IMR-90 (cell line): ENCODE data around the gene NEGR1. TPM values are rescaled to one million over a fixed set of nuclear protein-coding genes. Genes with fewer than 3 reads are reported as not detected.

Source experiments
- ATAC-seq: fragments of 200-7000 bp; cut with Tn5 transposase; 2 replicates; pipeline ENCODE4 v1.9.1; 2020; ENCODE audit warnings: low read depth, mild to moderate bottlenecking, moderate library complexity
- BruUV-seq: library from RNA; stranded (reverse); fragments of 400-500 nt; replicated peaks from 2 replicates; lab custom pipeline; 2021; lab: Mats Ljungman, UMichigan
- CTCF ChIA-PET: fragments of 300-600 bp; formaldehyde crosslinking; extraction: SDS; loops from one replicate; lab custom pipeline; 2021; ENCODE audit warnings: antibody characterized with exemption; lab: Yijun Ruan, JAX
- POLR2A ChIA-PET: fragments of 300-600 bp; sonication (Branson Sonifier 250); formaldehyde crosslinking; loops from one replicate; lab custom pipeline; 2022; ENCODE audit warnings: antibody characterized with exemption; ENCODE audit not compliant: unreplicated experiment; lab: Charles Lee
- DNase-seq: peaks from one replicate; pipeline ENCODE4 v3.0.0; 2013
- H2AFZ ChIP-seq: replicated peaks from 2 replicates; pipeline ENCODE3; 2013; ENCODE audit warnings: low read length, mild to moderate bottlenecking; ENCODE audit not compliant: poor library complexity
- H2AK5ac ChIP-seq: 2 replicates; pipeline ENCODE4 v1.6.1; 2013; ENCODE audit warnings: low read depth, low read length, inconsistent platforms
- H2AK9ac ChIP-seq: replicated peaks from 2 replicates; pipeline ENCODE3; 2013; ENCODE audit warnings: mild to moderate bottlenecking, low read depth, low read length, moderate library complexity; ENCODE audit not compliant: poor library complexity
- H2BK120ac ChIP-seq: 2 replicates; pipeline ENCODE4 v1.6.1; 2013; ENCODE audit warnings: low read depth, low read length, inconsistent platforms
- H2BK15ac ChIP-seq: 3 replicates; pipeline ENCODE4 v1.6.1; 2013; ENCODE audit warnings: low read depth, low read length, inconsistent platforms
- H2BK20ac ChIP-seq: 2 replicates; pipeline ENCODE4 v1.6.1; 2013; ENCODE audit warnings: low read depth, mild to moderate bottlenecking, inconsistent platforms, low read length, moderate library complexity
- H2BK5ac ChIP-seq: 2 replicates; pipeline ENCODE4 v1.6.1; 2013; ENCODE audit warnings: mild to moderate bottlenecking, low read depth, low read length, inconsistent platforms; ENCODE audit not compliant: poor library complexity, severe bottlenecking
- H3K14ac ChIP-seq: replicated peaks from 2 replicates; pipeline ENCODE4 v1.6.1; 2013; ENCODE audit warnings: low read depth, low read length, inconsistent platforms
- H3K18ac ChIP-seq: 2 replicates; pipeline ENCODE4 v1.6.1; 2013; ENCODE audit warnings: low read depth, low read length, control low read depth
- H3K23ac ChIP-seq: 2 replicates; pipeline ENCODE4 v1.6.1; 2013; ENCODE audit warnings: low read depth, low read length, inconsistent platforms
- H3K27ac ChIP-seq: 2 replicates; pipeline ENCODE4 v1.5.1; 2013; ENCODE audit warnings: mild to moderate bottlenecking, control low read depth, low read length; ENCODE audit not compliant: insufficient read depth
- H3K27me3 ChIP-seq: 2 replicates; pipeline ENCODE4 v1.6.1; 2013; ENCODE audit warnings: low read length; ENCODE audit not compliant: control insufficient read depth, insufficient read depth
- H3K36me3 ChIP-seq: 2 replicates; pipeline ENCODE4 v1.6.1; 2013; ENCODE audit warnings: low read length, mixed read lengths; ENCODE audit not compliant: control insufficient read depth, insufficient read depth
- H3K4ac ChIP-seq: 2 replicates; pipeline ENCODE4 v1.6.1; 2013; ENCODE audit warnings: low read depth, low read length, inconsistent platforms
- H3K4me1 ChIP-seq: 2 replicates; pipeline ENCODE4 v1.6.1; 2013; ENCODE audit warnings: low read length, mixed read lengths; ENCODE audit not compliant: control insufficient read depth, insufficient read depth
- H3K4me2 ChIP-seq: 2 replicates; pipeline ENCODE4 v1.6.1; 2013; ENCODE audit warnings: low read depth, mild to moderate bottlenecking, control low read depth, low read length, moderate library complexity
- H3K4me3 ChIP-seq: 2 replicates; pipeline ENCODE4 v1.5.1; 2013; ENCODE audit warnings: low read depth, mild to moderate bottlenecking, control low read depth, low read length, moderate library complexity; ENCODE audit not compliant: insufficient read depth
- H3K56ac ChIP-seq: 2 replicates; pipeline ENCODE4 v1.6.1; 2013; ENCODE audit warnings: low read length, inconsistent platforms; ENCODE audit not compliant: insufficient read depth; ENCODE audit errors: extremely low read depth
- H3K79me1 ChIP-seq, 2 experiments: 2 replicates each; pipeline ENCODE4 v1.6.1; 2013; ENCODE audit warnings: low read length in 2 of 2, inconsistent platforms in 1 of 2, low read depth in 1 of 2
- H3K9ac ChIP-seq: 2 replicates; pipeline ENCODE4 v1.6.1; 2013; ENCODE audit warnings: low read depth, low read length, control low read depth
- H3K9me1 ChIP-seq: 2 replicates; pipeline ENCODE4 v1.6.1; 2013; ENCODE audit warnings: low read length, inconsistent platforms; ENCODE audit not compliant: insufficient read depth
- H3K9me3 ChIP-seq: 2 replicates; pipeline ENCODE4 v1.6.1; 2013; ENCODE audit warnings: low read length; ENCODE audit not compliant: control insufficient read depth, insufficient read depth
- H4K20me1 ChIP-seq: 2 replicates; pipeline ENCODE4 v1.6.1; 2013; ENCODE audit warnings: low read length, inconsistent platforms; ENCODE audit not compliant: insufficient read depth
- H4K5ac ChIP-seq: 2 replicates; pipeline ENCODE4 v1.6.1; 2013; ENCODE audit warnings: mild to moderate bottlenecking, low read depth, low read length, control low read depth
- H4K8ac ChIP-seq, 2 experiments: 2 replicates each; pipeline ENCODE4 v1.6.1; 2013; ENCODE audit warnings: low read depth in 2 of 2, low read length in 2 of 2, control low read depth in 1 of 2, inconsistent platforms in 1 of 2
- H4K91ac ChIP-seq: 2 replicates; pipeline ENCODE4 v1.6.1; 2013; ENCODE audit warnings: low read depth, low read length, inconsistent platforms; ENCODE audit not compliant: insufficient read depth
- BHLHE40 ChIP-seq: fragments of 150-350 bp; IDR thresholded peaks from 2 replicates; pipeline ENCODE4 v1.6.1; 2016; ENCODE audit warnings: mild to moderate bottlenecking, low read depth, low read length
- CEBPB ChIP-seq: IDR thresholded peaks from 2 replicates; pipeline ENCODE4 v1.6.1; 2012; ENCODE audit warnings: low read depth, low read length, improper control_type of control experiment
- CHD1 ChIP-seq: IDR thresholded peaks from 2 replicates; pipeline ENCODE4 v1.6.1; 2012; ENCODE audit warnings: low read depth, low read length, improper control_type of control experiment
- ELK1 ChIP-seq: fragments of 150-350 bp; IDR thresholded peaks from 2 replicates; pipeline ENCODE4 v1.6.1; 2016; ENCODE audit warnings: low read depth, mild to moderate bottlenecking, low read length, moderate library complexity, borderline replicate concordance
- FOS ChIP-seq: fragments of 150-350 bp; IDR thresholded peaks from 2 replicates; pipeline ENCODE4 v1.6.1; 2016; ENCODE audit warnings: low read depth, low read length
- MAFK ChIP-seq: IDR thresholded peaks from 2 replicates; pipeline ENCODE4 v1.6.1; 2012; ENCODE audit warnings: low read depth, low read length, improper control_type of control experiment
- MAZ ChIP-seq: IDR thresholded peaks from 2 replicates; pipeline ENCODE4 v1.6.1; 2012; ENCODE audit warnings: low read depth, mild to moderate bottlenecking, low read length, improper control_type of control experiment, moderate library complexity, borderline replicate concordance
- MXI1 ChIP-seq: IDR thresholded peaks from 2 replicates; pipeline ENCODE4 v1.6.1; 2012; ENCODE audit warnings: low read depth, mild to moderate bottlenecking, low read length, moderate library complexity, borderline replicate concordance
- NFE2L2 ChIP-seq: fragments of 150-350 bp; IDR thresholded peaks from 2 replicates; pipeline ENCODE4 v1.6.1; 2016; ENCODE audit warnings: low read depth, mild to moderate bottlenecking, low read length
- POLR2A ChIP-seq: IDR thresholded peaks from 2 replicates; pipeline ENCODE4 v1.6.1; 2012; ENCODE audit warnings: mild to moderate bottlenecking, low read depth, low read length
- RAD21 ChIP-seq: IDR thresholded peaks from 2 replicates; pipeline ENCODE4 v1.6.1; 2012; ENCODE audit warnings: low read length, improper control_type of control experiment
- RCOR1 ChIP-seq: IDR thresholded peaks from 2 replicates; pipeline ENCODE4 v1.6.1; 2012; ENCODE audit warnings: mild to moderate bottlenecking, low read length, improper control_type of control experiment; ENCODE audit not compliant: insufficient replicate concordance
- RFX5 ChIP-seq: IDR thresholded peaks from 2 replicates; pipeline ENCODE4 v1.8.0; 2012; ENCODE audit warnings: low read depth, mild to moderate bottlenecking, low read length, moderate library complexity
- SMC3 ChIP-seq: fragments of 150-350 bp; IDR thresholded peaks from 2 replicates; pipeline ENCODE4 v1.6.1; 2016; ENCODE audit warnings: low read depth, mild to moderate bottlenecking, antibody characterized with exemption, low read length, moderate library complexity
- dilution Hi-C: fragments of 300-500 bp; cut with HindIII; formaldehyde crosslinking; loops from one replicate; pipeline ENCODE4 v1.14.3; 2018; ENCODE audit warnings: low sequenced_read_pairs; ENCODE audit not compliant: unreplicated experiment
- in situ Hi-C: fragments of 300-500 bp; cut with MboI; formaldehyde crosslinking; loops from 3 replicates; pipeline ENCODE4 v1.14.3; 2019; ENCODE audit warnings: low sequenced_read_pairs, inconsistent platforms, mixed read lengths
- intact Hi-C: fragments of 100-400 bp; cut with micrococcal nuclease; formaldehyde crosslinking; loops from 2 replicates; pipeline ENCODE4 v1.10.0; 2022
- polyA plus RNA-seq, 3 experiments: library from polyadenylated mRNA; depleted of rRNA; stranded (reverse); fragments of >200 nt; gene quantifications; 2 replicates each; pipeline ENCODE4 v1.2.3, GENCODE V29; 2012; ENCODE audit warnings: low replicate concordance in 1 of 3
- total RNA-seq: library from RNA; depleted of rRNA; stranded (reverse); fragments of >200 nt; gene quantifications from 2 replicates; pipeline ENCODE4 v1.2.3, GENCODE V29; 2012
- TF ChIP-seq, protein P1 (sequence below): conservative IDR thresholded peaks from 2 replicates; pipeline ENCODE4 v1.5.1; 2012; ENCODE audit warnings: mild to moderate bottlenecking, low read depth, low read length, improper control_type of control experiment
- TF ChIP-seq, protein P2 (sequence below): fragments of 150-350 bp; IDR thresholded peaks from 2 replicates; pipeline ENCODE4 v1.6.1; 2017; ENCODE audit warnings: mild to moderate bottlenecking, antibody characterized with exemption, low read length, low read depth

The NEGR1 gene
- total and polyA plus RNA-seq, 2 of the 4 experiments (the other 2 are of a cell fraction): 5.1 to 9.1 TPM

DNA sequence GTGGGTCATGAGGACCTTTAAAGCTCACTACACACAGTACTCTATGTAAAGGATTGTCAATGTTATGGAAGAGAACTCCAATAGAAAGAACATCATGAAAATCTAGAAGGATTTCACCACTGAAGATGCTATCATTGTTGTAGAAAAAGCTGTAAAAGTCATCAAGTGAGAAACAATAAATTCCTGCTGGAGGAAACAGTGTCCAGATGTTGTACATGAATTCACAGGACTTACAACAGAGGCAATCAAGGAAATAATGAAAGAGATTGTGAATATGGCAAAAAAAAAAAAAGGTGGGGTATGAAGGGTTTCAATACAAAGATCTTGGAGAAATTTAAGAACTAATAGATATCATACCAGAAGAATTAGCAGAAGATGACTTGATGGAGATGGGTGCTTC lies 846.4 kb downstream of the NEGR1 start:
- Histone ChIP-seq H3K27ac (no peak overlapping the region), H3K27me3 (no peaks in the 10 kb centered on the region), H3K18ac (no peak overlapping the region), H3K56ac (no peak overlapping the region), H3K4me2 (no peak overlapping the region), H4K20me1 (no peaks in the 10 kb centered on the region), H2BK20ac (no peak overlapping the region), H3K4me1 (no peaks in the 10 kb centered on the region), H3K79me1 (no peaks in the 10 kb centered on the region), H3K9me1 (no peaks in the 10 kb centered on the region), H2BK120ac (no peak overlapping the region), H3K9me3 (no peaks in the 10 kb centered on the region), H2BK15ac (no peak overlapping the region), H3K14ac (no peak overlapping the region), H3K9ac (no peak overlapping the region), H2AK5ac (no peak overlapping the region), H3K36me3 (no peaks in the 10 kb centered on the region), H4K8ac (no peak overlapping the region), H3K4me3 (no peak overlapping the region), H4K5ac (no peak overlapping the region), H3K4ac (no peak overlapping the region), H2BK5ac (no peak overlapping the region), H3K23ac (no peak overlapping the region), H2AK9ac (no peak overlapping the region), H4K91ac (no peak overlapping the region), H2AFZ (no peak overlapping the region)
- ChIA-PET CTCF (no interaction called here), POLR2A (no interaction called here)
- in situ Hi-C loops: no loop called here
- no TSS peak for BruUV-seq
- intact Hi-C loops: no loop called here
- dilution Hi-C loops: no loop called here
- ATAC-seq (no peak), DNase-seq (no peak)
- TF ChIP-seq RCOR1 (no peak), MAZ (no peak), CEBPB (no peak), RAD21 (no peak), MXI1 (no peak), ELK1 (no peak), FOS (no peak), SMC3 (no peak), CHD1 (no peak), POLR2A (no peak), NFE2L2 (no peak), BHLHE40 (no peak), MAFK (no peak), RFX5 (no peak)
- TF ChIP-seq, protein P1, sequence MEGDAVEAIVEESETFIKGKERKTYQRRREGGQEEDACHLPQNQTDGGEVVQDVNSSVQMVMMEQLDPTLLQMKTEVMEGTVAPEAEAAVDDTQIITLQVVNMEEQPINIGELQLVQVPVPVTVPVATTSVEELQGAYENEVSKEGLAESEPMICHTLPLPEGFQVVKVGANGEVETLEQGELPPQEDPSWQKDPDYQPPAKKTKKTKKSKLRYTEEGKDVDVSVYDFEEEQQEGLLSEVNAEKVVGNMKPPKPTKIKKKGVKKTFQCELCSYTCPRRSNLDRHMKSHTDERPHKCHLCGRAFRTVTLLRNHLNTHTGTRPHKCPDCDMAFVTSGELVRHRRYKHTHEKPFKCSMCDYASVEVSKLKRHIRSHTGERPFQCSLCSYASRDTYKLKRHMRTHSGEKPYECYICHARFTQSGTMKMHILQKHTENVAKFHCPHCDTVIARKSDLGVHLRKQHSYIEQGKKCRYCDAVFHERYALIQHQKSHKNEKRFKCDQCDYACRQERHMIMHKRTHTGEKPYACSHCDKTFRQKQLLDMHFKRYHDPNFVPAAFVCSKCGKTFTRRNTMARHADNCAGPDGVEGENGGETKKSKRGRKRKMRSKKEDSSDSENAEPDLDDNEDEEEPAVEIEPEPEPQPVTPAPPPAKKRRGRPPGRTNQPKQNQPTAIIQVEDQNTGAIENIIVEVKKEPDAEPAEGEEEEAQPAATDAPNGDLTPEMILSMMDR: no peak
- TF ChIP-seq, protein P2, sequence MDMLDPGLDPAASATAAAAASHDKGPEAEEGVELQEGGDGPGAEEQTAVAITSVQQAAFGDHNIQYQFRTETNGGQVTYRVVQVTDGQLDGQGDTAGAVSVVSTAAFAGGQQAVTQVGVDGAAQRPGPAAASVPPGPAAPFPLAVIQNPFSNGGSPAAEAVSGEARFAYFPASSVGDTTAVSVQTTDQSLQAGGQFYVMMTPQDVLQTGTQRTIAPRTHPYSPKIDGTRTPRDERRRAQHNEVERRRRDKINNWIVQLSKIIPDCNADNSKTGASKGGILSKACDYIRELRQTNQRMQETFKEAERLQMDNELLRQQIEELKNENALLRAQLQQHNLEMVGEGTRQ: no peak
